Activated T-helper 2 cell treated with anti-CD3 and anti-CD28 coated beads, Interferon-gamma antibody, Interleukin-2, Interleukin-4, amounts not matched to agents 10 μg/mL and 5 μg/mL and 100 μg/mL, durations not matched to agents 14 hours and 24 hours and 36 hours (primary cell): ENCODE measurements around the gene ABLIM2. TPM values are rescaled to one million over a fixed set of nuclear protein-coding genes. Genes with fewer than 3 reads are reported as not detected.

Experiments
- DNase-seq: peaks from one replicate; pipeline ENCODE4 v3.0.0; 2021; ENCODE audit warnings: low spot score
- H3K27ac Mint-ChIP-seq: one replicate; pipeline ENCODE4 v1.8.0; 2021; ENCODE audit warnings: mixed read lengths
- H3K27me3 Mint-ChIP-seq: one replicate; pipeline ENCODE4 v1.8.0; 2021; ENCODE audit warnings: low read depth, mixed read lengths
- H3K36me3 Mint-ChIP-seq: one replicate; pipeline ENCODE4 v1.8.0; 2021; ENCODE audit warnings: low read depth, mixed read lengths
- H3K4me1 Mint-ChIP-seq: one replicate; pipeline ENCODE4 v1.8.0; 2021; ENCODE audit warnings: low read depth, mixed read lengths
- H3K4me3 Mint-ChIP-seq: one replicate; pipeline ENCODE4 v1.8.0; 2021; ENCODE audit warnings: low read depth, mild to moderate bottlenecking, moderate library complexity, mixed read lengths
- H3K9me3 Mint-ChIP-seq: one replicate; pipeline ENCODE4 v1.8.0; 2021; ENCODE audit warnings: mixed read lengths
- intact Hi-C: fragments of 100-400 bp; cut with micrococcal nuclease; formaldehyde crosslinking; loops from one replicate; pipeline ENCODE4 v1.15.1; 2023
- total RNA-seq: library from RNA; stranded (reverse); gene quantifications from 2 replicates; pipeline ENCODE4 v1.2.3, GENCODE V29; 2022

ABLIM2 gene
- total RNA-seq, 1 donor from 2014 or later: 0.32 TPM

GRCh38 chr4:8156617-8157016, 2.0 kb downstream of the ABLIM2 start:
- Mint-ChIP-seq H3K4me3 (no peak overlapping the region), H3K36me3 (no peaks in the 10 kb centered on the region), H3K27ac (no peak overlapping the region), H3K9me3 (no peaks in the 10 kb centered on the region), H3K4me1 (peaks cover 5% of the 10 kb centered on the region), H3K27me3 (peaks cover 23% of the 10 kb centered on the region)
- intact Hi-C loops: no loop called here
- no peak for DNase-seq

- no peak for DNase-seq
- Mint-ChIP-seq H3K4me1 (peaks cover 5% of the 10 kb centered on the region), H3K27me3 (peaks cover 23% of the 10 kb centered on the region), H3K4me3 (no peak overlapping the region), H3K27ac (no peak overlapping the region), H3K36me3 (no peaks in the 10 kb centered on the region), H3K9me3 (no peaks in the 10 kb centered on the region)
- intact Hi-C loops: no loop called here
Measured at GRCh38 chr4:8155660-8156421, 2.8 kb downstream of the ABLIM2 start.

GRCh38 chr4:8155048-8155447, 3.6 kb downstream of the ABLIM2 start:
- intact Hi-C loops: no loop called here
- no peak for DNase-seq
- Mint-ChIP-seq H3K4me1 (peaks cover 5% of the 10 kb centered on the region), H3K36me3 (no peaks in the 10 kb centered on the region), H3K27ac (no peak overlapping the region), H3K9me3 (no peaks in the 10 kb centered on the region), H3K27me3 (peaks cover 23% of the 10 kb centered on the region), H3K4me3 (no peak overlapping the region)

- no peak overlapping the region for H3K4me3 Mint-ChIP-seq
- peaks cover 20% of the 10 kb centered on the region for H3K27me3 Mint-ChIP-seq
- no peak overlapping the region for H3K27ac Mint-ChIP-seq
- intact Hi-C loops: no loop called here
- no peaks in the 10 kb centered on the region for H3K36me3 Mint-ChIP-seq
- no peaks in the 10 kb centered on the region for H3K9me3 Mint-ChIP-seq
- DNase-seq: no peak
- no peaks in the 10 kb centered on the region for H3K4me1 Mint-ChIP-seq
Measured at GRCh38 chr4:8153441-8153840, 5.2 kb downstream of the ABLIM2 start.

- Mint-ChIP-seq H3K4me1 (no peaks in the 10 kb centered on the region), H3K27ac (no peak overlapping the region), H3K36me3 (no peaks in the 10 kb centered on the region), H3K27me3 (peaks cover 20% of the 10 kb centered on the region), H3K9me3 (no peaks in the 10 kb centered on the region), H3K4me3 (no peak overlapping the region)
- DNase-seq: no peak
- intact Hi-C loops: no loop called here
Measured at GRCh38 chr4:8152865-8153257, 5.8 kb downstream of the ABLIM2 start.

GRCh38 chr4:8152090-8152864, 6.3 kb downstream of the ABLIM2 start:
- peaks cover 14% of the 10 kb centered on the region for H3K27me3 Mint-ChIP-seq
- H3K27ac Mint-ChIP-seq: no peak overlapping the region
- H3K9me3 Mint-ChIP-seq: no peaks in the 10 kb centered on the region
- no peaks in the 10 kb centered on the region for H3K36me3 Mint-ChIP-seq
- H3K4me3 Mint-ChIP-seq: no peak overlapping the region
- no peaks in the 10 kb centered on the region for H3K4me1 Mint-ChIP-seq
- DNase-seq: no peak
- intact Hi-C loops: no loop called here

GRCh38 chr4:8151165-8151650, 7.4 kb downstream of the ABLIM2 start:
- Mint-ChIP-seq H3K36me3 (no peaks in the 10 kb centered on the region), H3K27ac (no peak overlapping the region), H3K4me3 (no peak overlapping the region), H3K27me3 (peaks cover 5% of the 10 kb centered on the region), H3K4me1 (no peaks in the 10 kb centered on the region), H3K9me3 (no peaks in the 10 kb centered on the region)
- intact Hi-C loops: no loop called here
- DNase-seq: no peak

GRCh38 chr4:8150152-8151090, 8.2 kb downstream of the ABLIM2 start:
- no peaks in the 10 kb centered on the region for H3K9me3 Mint-ChIP-seq
- peaks cover 2% of the 10 kb centered on the region for H3K27me3 Mint-ChIP-seq
- no peaks in the 10 kb centered on the region for H3K36me3 Mint-ChIP-seq
- H3K4me3 Mint-ChIP-seq: no peak overlapping the region
- H3K27ac Mint-ChIP-seq: no peak overlapping the region
- no peak for DNase-seq
- intact Hi-C loops: no loop called here
- no peaks in the 10 kb centered on the region for H3K4me1 Mint-ChIP-seq

- Mint-ChIP-seq H3K27ac (no peak overlapping the region), H3K4me3 (no peak overlapping the region), H3K27me3 (no peaks in the 10 kb centered on the region), H3K36me3 (no peaks in the 10 kb centered on the region), H3K9me3 (no peaks in the 10 kb centered on the region), H3K4me1 (no peaks in the 10 kb centered on the region)
- DNase-seq: no peak
- intact Hi-C loops: no loop called here
Measured at GRCh38 chr4:8149664-8150063, 8.9 kb downstream of the ABLIM2 start.

- Mint-ChIP-seq H3K4me1 (no peaks in the 10 kb centered on the region), H3K27ac (no peak overlapping the region), H3K9me3 (no peaks in the 10 kb centered on the region), H3K36me3 (no peaks in the 10 kb centered on the region), H3K4me3 (no peak overlapping the region), H3K27me3 (no peaks in the 10 kb centered on the region)
- intact Hi-C loops: no loop called here
- DNase-seq: no peak
Measured at GRCh38 chr4:8148785-8149435, 9.7 kb downstream of the ABLIM2 start.

- Mint-ChIP-seq H3K27ac (no peak overlapping the region), H3K4me3 (no peak overlapping the region), H3K4me1 (no peaks in the 10 kb centered on the region), H3K36me3 (no peaks in the 10 kb centered on the region), H3K27me3 (no peaks in the 10 kb centered on the region), H3K9me3 (no peaks in the 10 kb centered on the region)
- intact Hi-C loops: no loop called here
- no peak for DNase-seq
Measured at GRCh38 chr4:8148159-8148558, 10.5 kb downstream of the ABLIM2 start.

GRCh38 chr4:8147231-8147970, 11.2 kb downstream of the ABLIM2 start:
- no peaks in the 10 kb centered on the region for H3K4me1 Mint-ChIP-seq
- no peaks in the 10 kb centered on the region for H3K9me3 Mint-ChIP-seq
- no peak for DNase-seq
- H3K36me3 Mint-ChIP-seq: no peaks in the 10 kb centered on the region
- H3K27ac Mint-ChIP-seq: no peak overlapping the region
- no peak overlapping the region for H3K4me3 Mint-ChIP-seq
- intact Hi-C loops: no loop called here
- no peaks in the 10 kb centered on the region for H3K27me3 Mint-ChIP-seq
